K562 (cell line): ENCODE results near the gene KIAA0513. TPM values are rescaled to one million over a fixed set of nuclear protein-coding genes. Genes with fewer than 3 reads are reported as not detected.

ENCODE experiments used
- ATAC-seq: fragments of 200-7000 bp; cut with Tn5 transposase; 3 replicates; pipeline ENCODE4 v1.9.1; 2020; ENCODE audit warnings: moderate library complexity
- BruUV-seq: library from RNA; stranded (reverse); fragments of 400-500 nt; replicated peaks from 2 replicates; lab custom pipeline; 2021; lab: Mats Ljungman, UMichigan
- CTCF ChIA-PET: fragments of 300-600 bp; formaldehyde crosslinking; extraction: SDS; loops from one replicate; lab custom pipeline; 2021; ENCODE audit warnings: low intra/inter-chr PET ratio; lab: Yijun Ruan, JAX
- POLR2A ChIA-PET: fragments of 300-600, 350-650 bp; sonication (Branson Sonifier 250); formaldehyde crosslinking; extraction: SDS; loops from one replicate; lab custom pipeline; 2021; ENCODE audit warnings: antibody characterized with exemption, inconsistent platforms; lab: Yijun Ruan, JAX
- DNase-seq, 4 experiments: peaks; one replicate each; pipeline versions ENCODE4 v3.0.0 to v3.0.0-alpha.2; 2011 to 2018; ENCODE audit warnings: low spot score in 3 of 4, mixed read lengths in 3 of 4; ENCODE audit errors: extremely low read depth in 1 of 4
- FAIRE-seq: peaks from 2 replicates; lab custom pipeline; 2011; peaks lifted over from hg19 to GRCh38; lab: Jason Lieb, UNC
- H2AFZ ChIP-seq: 2 replicates; pipeline ENCODE4 v1.6.0; 2011; ENCODE audit warnings: low read depth, low read length, control low read depth, inconsistent platforms
- H3K27ac ChIP-seq: fragments of 200-600 bp; 3 replicates; pipeline ENCODE4 v1.8.0; 2011; ENCODE audit warnings: low read depth, mild to moderate bottlenecking, control low read depth, inconsistent platforms, low read length, moderate library complexity, mixed read lengths; ENCODE audit errors: extremely low read depth
- H3K27me3 ChIP-seq, 2 experiments: fragments of 300-600 bp in 1 of 2; 2 replicates in 1 of 2; 3 replicates in 1 of 2; pipeline versions ENCODE4 v1.6.0 to v1.8.0; 2011; ENCODE audit warnings: inconsistent platforms in 2 of 2, low read length in 2 of 2, mild to moderate bottlenecking in 1 of 2, mixed read lengths in 1 of 2, moderate library complexity in 1 of 2; ENCODE audit not compliant: control insufficient read depth in 2 of 2, insufficient read depth in 2 of 2
- H3K36me3 ChIP-seq: fragments of 300-600 bp; 3 replicates; pipeline ENCODE4 v1.8.0; 2011; ENCODE audit warnings: mild to moderate bottlenecking, low read length, inconsistent platforms; ENCODE audit not compliant: control insufficient read depth, insufficient read depth
- H3K4me1 ChIP-seq, 2 experiments: fragments of 200-600 bp in 1 of 2; replicated peaks in 1 of 2; 2 replicates in 1 of 2; 3 replicates in 1 of 2; pipeline versions ENCODE4 v1.5.1 to v1.8.0; 2011; ENCODE audit warnings: inconsistent platforms in 2 of 2, low read length in 2 of 2, mild to moderate bottlenecking in 1 of 2, mixed read lengths in 1 of 2, moderate library complexity in 1 of 2; ENCODE audit not compliant: control insufficient read depth in 2 of 2, insufficient read depth in 2 of 2
- H3K4me2 ChIP-seq: 2 replicates; pipeline ENCODE4 v1.6.1; 2011; ENCODE audit warnings: low read length, control low read depth, inconsistent platforms, mixed read lengths; ENCODE audit not compliant: insufficient read depth
- H3K4me3 ChIP-seq: fragments of 200-600 bp; sonication (generic), shearing (Covaris generic); 2 replicates; pipeline ENCODE4 v1.5.1; 2016; ENCODE audit warnings: control low read depth, inconsistent platforms
- H3K79me2 ChIP-seq: fragments of 200-600 bp; 3 replicates; pipeline ENCODE4 v1.8.0; 2011; ENCODE audit warnings: low read length, inconsistent platforms; ENCODE audit not compliant: control insufficient read depth, insufficient read depth
- H3K9ac ChIP-seq, 2 experiments: 2 replicates each; pipeline versions ENCODE4 v1.6.0 to v1.6.1; 2011; ENCODE audit warnings: low read depth in 2 of 2, low read length in 2 of 2, control low read depth in 1 of 2, inconsistent platforms in 1 of 2, mild to moderate bottlenecking in 1 of 2, mixed read lengths in 1 of 2; ENCODE audit not compliant: insufficient read depth in 1 of 2
- H3K9me1 ChIP-seq: one replicate; pipeline ENCODE4 v1.6.0; 2011; ENCODE audit warnings: inconsistent platforms, mild to moderate bottlenecking, low read length, moderate library complexity; ENCODE audit not compliant: control insufficient read depth, insufficient read depth
- H3K9me3 ChIP-seq: replicated peaks from 2 replicates; pipeline ENCODE4 v1.5.1; 2011; ENCODE audit warnings: low read depth, low read length, inconsistent platforms; ENCODE audit not compliant: control insufficient read depth, insufficient read depth
- H4K20me1 ChIP-seq: replicated peaks from 2 replicates; pipeline ENCODE4 v1.6.1; 2011; ENCODE audit warnings: low read length, inconsistent platforms, mixed read lengths; ENCODE audit not compliant: control insufficient read depth, insufficient read depth
- DLX4 ChIP-seq: fragments of 250-450 bp; sonication (Bioruptor Pico); IDR thresholded peaks from 2 replicates; pipeline ENCODE4 v1.6.1; 2021; ENCODE audit warnings: mild to moderate bottlenecking
- FOXA3 ChIP-seq, 2 experiments: fragments of 450-650 bp in 1 of 2; sonication (generic) in 1 of 2; formaldehyde crosslinking; IDR thresholded peaks in 1 of 2; conservative IDR thresholded peaks in 1 of 2; 2 replicates each; pipeline versions ENCODE4 v1.4.0 to v1.8.0; 2020 to 2022; ENCODE audit warnings: mild to moderate bottlenecking in 2 of 2, missing genetic modification reagents in 1 of 2
- FOXM1 ChIP-seq, 2 experiments: fragments of 450-650 bp in 1 of 2; sonication (generic) in 1 of 2; formaldehyde crosslinking in 1 of 2; IDR thresholded peaks; 2 replicates each; pipeline versions ENCODE4 v1.6.1 to v1.9.0; 2017 to 2022; ENCODE audit warnings: low read depth in 2 of 2, mild to moderate bottlenecking in 2 of 2, missing genetic modification reagents in 1 of 2, moderate library complexity in 1 of 2
- HDGF ChIP-seq: fragments of 450-650 bp; IDR thresholded peaks from 2 replicates; pipeline ENCODE4 v1.6.1; 2016
- KLF10 ChIP-seq: fragments of 250-450 bp; sonication (Bioruptor Pico); IDR thresholded peaks from 2 replicates; pipeline ENCODE4 v1.6.1; 2021; ENCODE audit warnings: matching md5 sums
- KLF6 ChIP-seq: fragments of 250-450 bp; sonication (Bioruptor Pico); IDR thresholded peaks from 2 replicates; pipeline ENCODE4 v1.4.0; 2020; ENCODE audit warnings: mild to moderate bottlenecking, moderate library complexity, borderline replicate concordance
- MITF ChIP-seq: IDR thresholded peaks from 2 replicates; pipeline ENCODE4 v1.6.1; 2014; ENCODE audit warnings: antibody characterized with exemption
- NFIX ChIP-seq: fragments of 250-450 bp; sonication (Bioruptor Pico); IDR thresholded peaks from 2 replicates; pipeline ENCODE4 v1.4.0; 2020; ENCODE audit warnings: low read depth, mild to moderate bottlenecking, moderate library complexity
- RAD21 ChIP-seq, 2 experiments: fragments of 250-450 bp in 1 of 2; fragments of 450-650 bp in 1 of 2; sonication (Bioruptor Pico) in 1 of 2; formaldehyde crosslinking in 1 of 2; IDR thresholded peaks in 1 of 2; conservative IDR thresholded peaks in 1 of 2; 2 replicates each; pipeline versions ENCODE4 v1.4.0 to v1.8.0; 2020 to 2022; ENCODE audit warnings: mild to moderate bottlenecking in 2 of 2, moderate library complexity in 1 of 2
- SRSF9 ChIP-seq: fragments of 200-400 bp; formaldehyde crosslinking; IDR thresholded peaks from 2 replicates; pipeline ENCODE4 v1.6.1; 2017; ENCODE audit warnings: low read depth, low read length, borderline replicate concordance
- WHSC1 ChIP-seq: IDR thresholded peaks from one replicate; pipeline ENCODE4 v1.6.1; 2012; ENCODE audit warnings: low read length, control low read depth, inconsistent platforms
- ZBTB17 ChIP-seq: fragments of 450-650 bp; formaldehyde crosslinking; IDR thresholded peaks from 2 replicates; pipeline ENCODE4 v1.4.0; 2020; ENCODE audit warnings: mild to moderate bottlenecking
- ZNF121 ChIP-seq: sonication (generic); formaldehyde crosslinking; conservative IDR thresholded peaks from 2 replicates; pipeline ENCODE4 v1.8.0; 2022; ENCODE audit warnings: missing genetic modification reagents
- ZNF224 ChIP-seq: sonication (generic); formaldehyde crosslinking; IDR thresholded peaks from 2 replicates; pipeline ENCODE4 v1.8.0; 2022; ENCODE audit warnings: mild to moderate bottlenecking, missing genetic modification reagents
- ZNF445 ChIP-seq: fragments of 250-450 bp; sonication (Bioruptor Pico); IDR thresholded peaks from 2 replicates; pipeline ENCODE4 v1.4.0; 2020; ENCODE audit warnings: low read depth, mild to moderate bottlenecking, moderate library complexity
- WGBS: fragments of 100-300 bp; shearing (Covaris generic); methylation state at CpG from one replicate; pipeline ENCODE4 v1.1.6; 2016; ENCODE audit warnings: low coverage, mixed read lengths; ENCODE audit not compliant: insufficient coverage; ENCODE audit errors: missing lambda C conversion rate; 5-methylcytosine and 5-hydroxymethylcytosine counted together
- in situ Hi-C: fragments of 300-500 bp; cut with MboI; formaldehyde crosslinking; loops from 4 replicates; pipeline ENCODE4 v1.15.0; 2018; ENCODE audit warnings: inconsistent platforms, mixed read lengths
- intact Hi-C: fragments of 100-400 bp; cut with micrococcal nuclease; formaldehyde crosslinking; loops from 2 replicates; pipeline ENCODE4 v1.14.2; 2022
- polyA plus RNA-seq, 8 experiments: library from polyadenylated mRNA; depleted of rRNA in 4 of 8; stranded (reverse) in 5 of 8; unstranded in 3 of 8; fragments of >200 nt; fragmentation: Nextera tagmentation in 2 of 8; fragmentation: Illumina TruSeq in 1 of 8; extraction: Ambion mirVana in 2 of 8; extraction: Trizol in 1 of 8; gene quantifications; 2 replicates each; pipeline versions ENCODE4 v1.2.1 to v1.2.3, GENCODE V29; 2011 to 2014; ENCODE audit warnings: inconsistent platforms in 1 of 8, missing spikeins in 1 of 8
- total RNA-seq, 7 experiments: library from RNA; depleted of rRNA in 6 of 7; stranded (reverse); fragments of >200 nt in 6 of 7; fragmentation: Illumina TruSeq in 2 of 7; extraction: Trizol in 2 of 7; gene quantifications; 2 replicates each; pipeline versions ENCODE4 v1.2.1 to v1.2.3, GENCODE V29; 2011 to 2021; ENCODE audit warnings: low replicate concordance in 1 of 7
- TF ChIP-seq, protein P1 (sequence below): sonication (generic); formaldehyde crosslinking; IDR thresholded peaks from 2 replicates; pipeline ENCODE4 v1.8.0; 2022; ENCODE audit warnings: mild to moderate bottlenecking, missing genetic modification reagents, borderline replicate concordance

The KIAA0513 gene
- total and polyA plus RNA-seq, 9 of the 15 experiments (the other 6 are each of a cell fraction or from before 2014, with no cell fraction given), result 0.18 to 13.7 (median 10.2) TPM

DNA sequence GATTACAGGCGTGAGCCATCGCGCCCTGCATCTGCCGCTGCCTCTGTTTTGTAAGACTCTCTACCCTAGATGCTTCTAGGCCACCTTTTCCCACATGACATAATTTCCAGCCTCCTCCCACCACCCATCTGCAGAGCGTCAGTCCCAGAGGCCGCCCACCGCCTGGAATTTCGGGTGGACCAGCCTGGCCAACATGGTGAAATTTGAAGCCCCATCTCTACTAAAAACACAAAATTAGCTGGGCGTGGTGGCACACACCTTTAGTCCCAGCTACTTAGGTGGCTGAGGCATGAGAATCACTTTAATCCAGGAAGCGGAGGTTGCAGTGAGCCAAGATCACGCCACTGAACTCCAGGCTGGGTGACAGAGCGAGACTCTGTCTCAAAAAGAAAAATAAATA, 89.8 kb downstream of the KIAA0513 start:
- no peak for FAIRE-seq
- CTCF ChIA-PET, result no interaction called here
- TF ChIP-seq ZNF224 (CRISPR knock-in tag) (no peak), DLX4 (no peak), NFIX (CRISPR knock-in tag) (no peak), KLF10 (CRISPR knock-in tag) (no peak), RAD21 (CRISPR knock-in tag; conservative IDR thresholded peaks at IDR 0.05 in 1 of 2, IDR thresholded peaks at IDR 0.05 in 1 of 2) (no peak), SRSF9 (no peak), MITF (no peak), WHSC1 (no peak), HDGF (no peak), FOXA3 (CRISPR knock-in tag; conservative IDR thresholded peaks at IDR 0.05 in 1 of 2, IDR thresholded peaks at IDR 0.05 in 1 of 2) (no peak), FOXM1 (IDR thresholded peaks at IDR 0.05; ENCODE audit: low read depth) (no peak), FOXM1 (CRISPR knock-in tag; IDR thresholded peaks at IDR 0.05; ENCODE audit: low read depth) (no peak), ZNF121 (CRISPR knock-in tag) (no peak), ZBTB17 (CRISPR knock-in tag) (no peak), KLF6 (CRISPR knock-in tag) (no peak), ZNF445 (CRISPR knock-in tag) (no peak)
- TF ChIP-seq, protein P1, sequence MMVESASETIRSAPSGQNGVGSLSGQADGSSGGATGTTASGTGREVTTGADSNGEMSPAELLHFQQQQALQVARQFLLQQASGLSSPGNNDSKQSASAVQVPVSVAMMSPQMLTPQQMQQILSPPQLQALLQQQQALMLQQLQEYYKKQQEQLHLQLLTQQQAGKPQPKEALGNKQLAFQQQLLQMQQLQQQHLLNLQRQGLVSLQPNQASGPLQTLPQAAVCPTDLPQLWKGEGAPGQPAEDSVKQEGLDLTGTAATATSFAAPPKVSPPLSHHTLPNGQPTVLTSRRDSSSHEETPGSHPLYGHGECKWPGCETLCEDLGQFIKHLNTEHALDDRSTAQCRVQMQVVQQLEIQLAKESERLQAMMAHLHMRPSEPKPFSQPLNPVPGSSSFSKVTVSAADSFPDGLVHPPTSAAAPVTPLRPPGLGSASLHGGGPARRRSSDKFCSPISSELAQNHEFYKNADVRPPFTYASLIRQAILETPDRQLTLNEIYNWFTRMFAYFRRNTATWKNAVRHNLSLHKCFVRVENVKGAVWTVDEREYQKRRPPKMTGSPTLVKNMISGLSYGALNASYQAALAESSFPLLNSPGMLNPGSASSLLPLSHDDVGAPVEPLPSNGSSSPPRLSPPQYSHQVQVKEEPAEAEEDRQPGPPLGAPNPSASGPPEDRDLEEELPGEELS (CRISPR knock-in tag), result no peak

More for the DNA sequence above, 89.8 kb downstream of the KIAA0513 start:
- Histone ChIP-seq H3K36me3 (no peaks in the 10 kb centered on the region), H3K4me3 (no peak overlapping the region), H3K4me2 (no peak overlapping the region), H3K4me1 (peaks cover 2 to 19% of the 10 kb centered on the region in 2 experiments; a peak in 2 of 5 replicates), H3K27ac (no peak overlapping the region), H3K79me2 (no peaks in the 10 kb centered on the region), H3K9me1 (no peaks in the 10 kb centered on the region), H3K9me3 (peaks cover 4% of the 10 kb centered on the region; the same call in 1 of the 2 replicates), H3K27me3 (peaks cover 0 to 12% of the 10 kb centered on the region in 2 experiments; a peak in 2 of 5 replicates), H3K9ac (no peak overlapping the region), H4K20me1 (no peaks in the 10 kb centered on the region), H2AFZ (no peak overlapping the region)
- DNase-seq (no peak), ATAC-seq (no peak)
- in situ Hi-C loops, result loop anchor here (10.0 to 25.0 kb wide), 3 partner anchors 137 to 895 kb away; no protein-coding TSS in a partner anchor
- POLR2A ChIA-PET, result interaction anchor here (0.6 kb wide), 1 partner anchor 9 kb away, joined by 4 read pairs; no protein-coding TSS in a partner anchor
- no TSS peak for BruUV-seq
- intact Hi-C loops, result loop anchor here (5.0 kb wide), 2 partner anchors 130 to 145 kb away; no protein-coding TSS in a partner anchor
- WGBS, result 76% methylated on average over 12 of the region's 12 CpGs
